Activated T-cell treated with anti-CD3 and anti-CD28 coated beads, Interleukin-2, amount 50 U/mL, for 4 hours (primary cell): ENCODE results near the gene MRPL20. TPM values are rescaled to one million over a fixed set of nuclear protein-coding genes. Genes with fewer than 3 reads are reported as not detected.
"Not testable (repeated sequence)": the region's sequence is repeated elsewhere in the genome, so short reads cannot be mapped to it uniquely, and the experiment has no call there.

Experiments
- ATAC-seq, 2 donors: fragments of 200-7000 bp; cut with Tn5 transposase; one replicate each; pipeline ENCODE4 v1.10.0; 2021
- DNase-seq: peaks from one replicate; pipeline ENCODE4 v3.0.0-alpha.2; 2020
- H3K27me3 Mint-ChIP-seq: one replicate; pipeline ENCODE4 v1.8.0; 2021; ENCODE audit warnings: low read depth, mixed read lengths
- H3K36me3 Mint-ChIP-seq: one replicate; pipeline ENCODE4 v1.8.0; 2022; ENCODE audit warnings: mixed read lengths; ENCODE audit not compliant: insufficient read depth
- H3K4me1 Mint-ChIP-seq: one replicate; pipeline ENCODE4 v1.8.0; 2021; ENCODE audit warnings: low read depth, mixed read lengths
- H3K4me3 Mint-ChIP-seq: one replicate; pipeline ENCODE4 v1.8.0; 2021; ENCODE audit warnings: mild to moderate bottlenecking, moderate library complexity, mixed read lengths
- H3K9me3 Mint-ChIP-seq: one replicate; pipeline ENCODE4 v1.8.0; 2021; ENCODE audit warnings: mixed read lengths
- total RNA-seq, 3 donors: library from RNA; stranded (reverse); gene quantifications; one replicate each; pipeline ENCODE4 v1.2.1, GENCODE V29; 2021

MRPL20 gene
- total RNA-seq, 3 donors from 2014 or later, result 254 to 300 (median 271) TPM

DNA sequence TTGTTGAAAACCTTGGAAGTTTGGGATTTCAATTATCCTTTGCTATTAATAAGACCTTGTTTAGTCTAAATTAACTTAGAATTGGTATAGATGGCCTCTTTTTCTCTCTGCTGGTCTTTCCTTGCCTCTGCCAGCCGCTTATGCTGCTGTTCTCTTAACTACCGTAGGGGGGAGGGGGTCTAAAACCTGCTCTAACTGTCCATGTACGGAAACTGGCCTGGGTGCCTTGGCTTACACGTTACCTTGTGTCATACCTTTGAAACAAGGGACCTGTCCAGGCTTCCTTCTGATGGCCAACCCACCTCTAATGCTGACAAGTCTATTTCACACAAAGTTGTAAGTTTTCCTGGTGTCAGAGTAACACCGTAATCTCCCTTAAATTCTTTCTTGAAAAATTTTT lies 10.3 kb upstream of the MRPL20 start:
- DNase-seq, H3K36me3 Mint-ChIP-seq, H3K4me3 Mint-ChIP-seq, H3K27me3 Mint-ChIP-seq, H3K4me1 Mint-ChIP-seq, H3K9me3 Mint-ChIP-seq, ATAC-seq: not testable (repeated sequence)

- Mint-ChIP-seq H3K9me3 (no peaks in the 10 kb centered on the region), H3K4me3 (no peak overlapping the region), H3K4me1 (peaks cover 1% of the 10 kb centered on the region), H3K27me3 (peaks cover 4% of the 10 kb centered on the region), H3K36me3 (no peaks in the 10 kb centered on the region)
- DNase-seq, result no peak
- ATAC-seq, result no peak
Observed at GRCh38 chr1:1415751-1416150, 8.7 kb upstream of the MRPL20 start.

GRCh38 chr1:1412311-1412902 lies 5.3 kb upstream of the MRPL20 start:
- H3K36me3 Mint-ChIP-seq, result not testable (repeated sequence)

DNA sequence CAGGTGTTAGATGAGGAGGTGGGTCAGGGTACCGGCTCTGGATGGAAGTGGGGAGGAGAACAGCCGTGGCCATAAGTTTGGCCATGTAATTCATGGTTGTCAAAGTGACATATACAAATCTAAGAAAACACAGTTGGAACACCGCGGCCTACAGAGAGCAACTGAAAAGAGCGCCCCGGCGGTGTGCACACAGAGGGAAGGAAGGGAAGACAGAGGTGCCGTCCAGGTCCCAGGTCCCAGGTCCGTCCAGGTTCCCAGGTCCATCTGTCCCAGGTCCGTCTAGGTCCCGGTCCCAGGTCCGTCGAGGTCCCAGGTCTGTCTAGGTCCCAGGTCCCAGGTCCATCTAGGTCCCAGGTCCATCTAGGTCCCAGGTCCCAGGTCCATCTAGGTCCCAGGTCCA lies 4.5 kb upstream of the MRPL20 start:
- Mint-ChIP-seq H3K4me1 (peaks cover 17% of the 10 kb centered on the region), H3K9me3 (no peaks in the 10 kb centered on the region), H3K27me3 (no peaks in the 10 kb centered on the region), H3K36me3 (peaks cover 4% of the 10 kb centered on the region), H3K4me3 (no peak overlapping the region)
- ATAC-seq (no peak), DNase-seq (no peak)

More at GRCh38 chr1:1412311-1412902, 5.3 kb upstream of the MRPL20 start:
- not testable (repeated sequence) for H3K9me3 Mint-ChIP-seq, H3K27me3 Mint-ChIP-seq, DNase-seq, ATAC-seq, H3K4me3 Mint-ChIP-seq
- H3K4me1 Mint-ChIP-seq, result peaks cover 17% of the 10 kb centered on the region

DNA sequence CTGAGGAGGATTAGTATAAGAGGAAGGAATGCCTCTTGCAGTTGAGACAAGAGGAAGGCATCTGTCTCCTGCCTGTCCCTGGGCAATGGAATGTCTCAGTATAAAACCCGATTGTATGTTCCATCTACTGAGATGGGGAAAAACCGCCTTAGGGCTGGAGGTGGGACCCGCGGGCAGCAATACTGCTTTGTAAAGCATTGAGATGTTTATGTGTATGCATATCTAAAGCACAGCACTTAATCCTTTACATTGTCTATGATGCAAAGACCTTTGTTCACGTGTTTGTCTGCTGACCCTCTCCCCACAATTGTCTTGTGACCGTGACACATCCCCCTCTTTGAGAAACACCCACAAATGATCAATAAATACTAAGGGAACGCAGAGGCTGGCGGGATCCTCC lies 3.1 kb upstream of the MRPL20 start:
- not testable (repeated sequence) for DNase-seq, H3K27me3 Mint-ChIP-seq, H3K9me3 Mint-ChIP-seq, ATAC-seq
- H3K4me1 Mint-ChIP-seq, result peaks cover 28% of the 10 kb centered on the region
- peak overlapping the region; percentile 57 for H3K4me3 Mint-ChIP-seq
- H3K36me3 Mint-ChIP-seq, result peaks cover 12% of the 10 kb centered on the region

GRCh38 chr1:1407636-1408318 lies 684 bp upstream of the MRPL20 start:
- H3K27me3 Mint-ChIP-seq, result no peaks in the 10 kb centered on the region
- DNase-seq, result no peak
- ATAC-seq, result peak; percentile 15 to 21
- peak overlapping the region; percentile 96 for H3K4me3 Mint-ChIP-seq
- peaks cover 40% of the 10 kb centered on the region for H3K4me1 Mint-ChIP-seq
- peaks cover 27% of the 10 kb centered on the region for H3K36me3 Mint-ChIP-seq
- no peaks in the 10 kb centered on the region for H3K9me3 Mint-ChIP-seq

DNA sequence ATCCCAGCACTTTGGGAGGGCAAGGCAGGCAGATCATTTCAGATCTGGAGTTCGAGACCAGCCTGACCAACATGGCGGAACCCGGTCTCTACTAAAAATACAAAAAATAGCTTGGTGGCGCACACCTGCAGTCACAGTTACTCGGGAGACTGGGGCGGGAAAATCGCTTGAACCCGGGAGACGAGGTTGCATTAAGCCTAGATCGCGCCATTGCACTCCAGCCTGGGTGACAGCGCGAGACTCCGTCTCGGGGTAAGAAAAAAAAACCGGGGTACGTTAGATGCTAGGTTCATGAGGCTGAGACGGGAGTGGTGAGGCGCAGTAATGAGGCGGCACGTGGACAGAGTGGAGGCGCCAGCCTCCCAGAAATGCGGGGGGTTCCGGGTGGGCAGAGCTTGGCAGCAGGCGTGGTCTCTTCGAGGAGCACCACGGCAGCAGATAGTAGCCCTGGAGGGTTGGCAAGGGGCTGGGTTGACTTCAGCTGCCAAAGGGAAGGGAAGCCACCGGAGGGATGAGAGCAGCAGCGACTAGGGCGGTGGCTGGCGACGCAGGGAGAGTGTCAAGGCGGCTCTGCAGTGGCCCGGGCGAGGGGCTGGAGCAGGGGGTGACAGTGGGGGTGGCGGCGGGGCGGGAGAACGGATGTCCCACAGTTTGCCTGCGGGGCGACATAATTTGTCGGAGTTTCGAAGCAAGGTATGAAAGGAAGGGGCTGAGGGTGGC lies 832 bp downstream of the MRPL20 start:
- peaks cover 33% of the 10 kb centered on the region for H3K36me3 Mint-ChIP-seq
- no peaks in the 10 kb centered on the region for H3K9me3 Mint-ChIP-seq
- ATAC-seq (peak; percentile 2 to 5), DNase-seq (no peak)
- H3K4me1 Mint-ChIP-seq, result peaks cover 50% of the 10 kb centered on the region
- no peaks in the 10 kb centered on the region for H3K27me3 Mint-ChIP-seq
- H3K4me3 Mint-ChIP-seq, result peak overlapping the region; percentile 96

DNA sequence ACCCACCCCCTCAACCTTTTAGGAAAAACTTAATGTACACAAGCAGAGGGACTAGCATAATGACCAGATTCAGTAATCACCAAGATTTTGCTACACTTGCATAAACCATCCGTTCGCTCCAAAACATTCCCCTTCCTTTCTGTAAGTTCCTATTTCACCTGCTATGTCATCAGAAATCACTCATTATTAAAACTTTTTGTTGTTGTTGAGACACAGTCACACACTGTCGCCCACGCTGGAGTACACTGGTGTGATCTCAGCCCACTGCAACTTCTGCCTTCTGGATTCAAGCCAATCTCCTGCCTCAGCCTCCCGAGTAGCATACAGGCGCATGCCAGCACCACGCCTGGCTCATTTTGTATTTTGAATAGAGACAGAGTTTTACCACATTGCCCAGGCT lies 3.4 kb downstream of the MRPL20 start:
- DNase-seq (no peak), ATAC-seq (no peak)
- Mint-ChIP-seq H3K9me3 (no peaks in the 10 kb centered on the region), H3K4me3 (peak overlapping the region; percentile 47), H3K4me1 (peaks cover 50% of the 10 kb centered on the region), H3K27me3 (no peaks in the 10 kb centered on the region), H3K36me3 (peaks cover 39% of the 10 kb centered on the region)

DNA sequence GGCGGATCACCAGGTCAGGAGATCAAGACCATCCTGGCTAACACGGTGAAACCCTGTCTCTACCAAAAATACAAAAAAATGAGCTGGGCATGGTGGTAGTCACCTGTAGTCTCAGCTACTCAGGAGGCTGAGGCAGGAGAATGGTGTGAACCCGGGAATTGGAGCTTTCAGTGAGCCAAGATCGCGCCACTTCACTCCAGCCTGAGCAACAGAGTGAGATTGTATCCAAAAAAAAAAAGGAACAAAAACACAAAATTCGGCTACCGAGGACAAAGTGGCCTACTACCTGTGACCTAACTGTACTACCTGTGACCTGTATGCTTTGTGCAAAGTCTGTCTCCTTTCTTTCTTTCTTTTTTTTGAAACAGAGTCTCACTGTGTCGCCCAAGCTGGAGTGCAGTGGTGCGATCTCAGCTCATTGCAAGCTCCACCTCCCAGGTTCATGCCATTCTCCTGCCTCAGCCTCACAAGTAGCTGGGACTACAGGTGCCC lies 4.1 kb downstream of the MRPL20 start:
- H3K27me3 Mint-ChIP-seq, ATAC-seq, H3K4me3 Mint-ChIP-seq, DNase-seq, H3K9me3 Mint-ChIP-seq: not testable (repeated sequence)
- peaks cover 50% of the 10 kb centered on the region for H3K4me1 Mint-ChIP-seq
- H3K36me3 Mint-ChIP-seq, result peaks cover 43% of the 10 kb centered on the region

GRCh38 chr1:1402072-1402900 lies 4.8 kb downstream of the MRPL20 start:
- H3K9me3 Mint-ChIP-seq, result no peaks in the 10 kb centered on the region
- H3K4me1 Mint-ChIP-seq, result peaks cover 56% of the 10 kb centered on the region
- peak; percentile 19 for DNase-seq
- no peak for ATAC-seq
- H3K4me3 Mint-ChIP-seq, result peak overlapping the region; percentile 97
- H3K36me3 Mint-ChIP-seq, result peaks cover 43% of the 10 kb centered on the region
- no peaks in the 10 kb centered on the region for H3K27me3 Mint-ChIP-seq

GRCh38 chr1:1401457-1402010 lies 5.6 kb downstream of the MRPL20 start:
- no peak for DNase-seq
- no peak for ATAC-seq
- Mint-ChIP-seq H3K4me1 (peaks cover 57% of the 10 kb centered on the region), H3K36me3 (peaks cover 43% of the 10 kb centered on the region), H3K4me3 (peak overlapping the region; percentile 97), H3K9me3 (no peaks in the 10 kb centered on the region), H3K27me3 (no peaks in the 10 kb centered on the region)

DNA sequence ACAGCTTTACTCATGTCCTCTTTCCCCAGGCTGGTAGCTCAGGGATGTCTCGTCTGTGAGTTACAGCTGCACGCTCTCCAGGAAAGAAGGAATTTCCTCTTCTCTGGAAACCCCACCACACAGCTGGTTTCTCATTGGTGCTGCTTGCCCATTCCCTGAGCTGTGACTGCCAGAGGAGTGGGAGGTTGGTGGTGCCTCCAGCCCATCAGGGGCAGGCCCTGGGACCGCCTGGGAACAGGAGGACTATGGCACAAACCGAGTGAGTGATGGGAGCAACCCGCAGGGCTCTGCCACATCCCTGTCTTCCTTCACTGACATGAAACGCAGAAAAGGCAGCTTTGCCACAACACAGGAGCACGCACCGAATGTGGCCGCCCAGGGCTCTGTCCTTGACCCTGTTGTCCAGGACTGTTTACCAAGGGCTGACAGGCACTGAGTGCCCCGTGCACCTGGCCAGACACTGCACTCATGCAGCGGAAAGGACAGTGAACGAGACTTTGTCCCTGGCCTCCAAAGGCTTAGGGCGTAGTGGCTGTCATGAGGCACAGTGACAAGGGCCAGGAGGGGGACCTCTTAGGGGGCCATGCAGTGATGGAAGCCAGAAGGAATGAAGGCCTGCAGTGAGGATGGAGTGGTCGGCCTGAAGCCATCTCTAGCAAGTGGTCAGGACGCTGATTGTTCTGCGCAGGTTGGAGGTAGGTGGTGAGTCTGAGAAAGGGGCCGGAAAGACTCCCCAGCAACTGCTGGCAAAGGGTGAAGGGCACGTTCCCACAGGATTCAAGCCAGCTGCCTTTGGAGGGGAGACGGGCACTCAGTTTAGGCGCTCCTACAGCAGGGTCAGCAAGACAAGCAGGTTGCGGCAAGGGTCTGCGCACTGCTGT lies 6.3 kb downstream of the MRPL20 start:
- H3K9me3 Mint-ChIP-seq, result no peaks in the 10 kb centered on the region
- no peak for ATAC-seq
- no peak for DNase-seq
- H3K4me1 Mint-ChIP-seq, result peaks cover 51% of the 10 kb centered on the region
- peaks cover 39% of the 10 kb centered on the region for H3K36me3 Mint-ChIP-seq
- H3K27me3 Mint-ChIP-seq, result no peaks in the 10 kb centered on the region
- peak overlapping the region; percentile 97 for H3K4me3 Mint-ChIP-seq
